Measurements from ENCODE around the gene REEP5. TPM values are rescaled to one million over a fixed set of nuclear protein-coding genes. Genes with fewer than 3 reads are reported as not detected.

Gene REEP5
- total and polyA plus RNA-seq, 2 of the 13 experiments (the other 11 are each of a cell fraction or from before 2014, with no cell fraction given): 49.4 to 239 TPM

GRCh38 chr5:112948458-112948857, 26.4 kb upstream of the REEP5 start:
- Histone ChIP-seq H3K27ac (ENCODE audit: extremely low read length, insufficient read depth, low read length) (no peak overlapping the region), H3K27me3 (ENCODE audit: control insufficient read depth in 1 of 2, insufficient read depth in 2 of 2, low read length in 2 of 2) (no peaks in the 10 kb centered on the region), H3K79me2 (ENCODE audit: insufficient read depth, low read length) (no peaks in the 10 kb centered on the region), H2AFZ (ENCODE audit: low read length) (no peak overlapping the region), H3K36me3 (replicated peaks in 1 of 2; ENCODE audit: control insufficient read depth in 1 of 2, insufficient read depth in 2 of 2, low read length in 2 of 2) (no peaks in the 10 kb centered on the region), H3K4me3 (replicated peaks in 1 of 3; ENCODE audit: insufficient read depth in 1 of 3, low read depth in 2 of 3, low read length in 3 of 3) (no peak overlapping the region), H3K9ac (ENCODE audit: insufficient read depth, low read depth, low read length) (no peak overlapping the region), H3K9me3 (ENCODE audit: low read length) (no peaks in the 10 kb centered on the region), H3K4me2 (ENCODE audit: low read depth, low read length) (no peak overlapping the region), H4K20me1 (ENCODE audit: insufficient read depth, low read length) (no peaks in the 10 kb centered on the region), H3K4me1 (ENCODE audit: insufficient read depth, low read length) (no peaks in the 10 kb centered on the region)
- FAIRE-seq (no peak), DNase-seq (ENCODE audit: low spot score) (no peak), ATAC-seq (no peak)
- no TSS peak for BruUV-seq (replicated peaks)
- POLR2A ChIA-PET: no interaction called here
- intact Hi-C loops (cut with micrococcal nuclease; ENCODE audit: unreplicated experiment) (no loop called here), in situ Hi-C loops (cut with HindIII; ENCODE audit: extremely low pct_ligation_motif_present, low pct_unique_long_range_greater_than_20kb) (no loop called here)
- 86% methylated on average over 1 of the region's 1 CpG for WGBS (ENCODE audit: low lambda C conversion rate)
- no peak for TF ChIP-seq HIVEP1 (CRISPR knock-in tag; IDR thresholded peaks at IDR 0.05)
- TF ChIP-seq HOXA5 (CRISPR knock-in tag; IDR thresholded peaks at IDR 0.05): no peak
- TF ChIP-seq PRDM15 (CRISPR knock-in tag; IDR thresholded peaks at IDR 0.05): no peak
- peak; percentile 40 to 68; a peak in 3 of 4 replicates for TF ChIP-seq MAFK (conservative IDR thresholded peaks at IDR 0.05 in 1 of 2, IDR thresholded peaks at IDR 0.05 in 1 of 2; ENCODE audit: low read length in 2 of 2)
- no peak for TF ChIP-seq NFKB2 (CRISPR knock-in tag; IDR thresholded peaks at IDR 0.05; ENCODE audit: borderline replicate concordance)
- TF ChIP-seq MAFF (IDR thresholded peaks at IDR 0.05; ENCODE audit: low read depth, low read length): peak; percentile 54
- TF ChIP-seq, protein P1, sequence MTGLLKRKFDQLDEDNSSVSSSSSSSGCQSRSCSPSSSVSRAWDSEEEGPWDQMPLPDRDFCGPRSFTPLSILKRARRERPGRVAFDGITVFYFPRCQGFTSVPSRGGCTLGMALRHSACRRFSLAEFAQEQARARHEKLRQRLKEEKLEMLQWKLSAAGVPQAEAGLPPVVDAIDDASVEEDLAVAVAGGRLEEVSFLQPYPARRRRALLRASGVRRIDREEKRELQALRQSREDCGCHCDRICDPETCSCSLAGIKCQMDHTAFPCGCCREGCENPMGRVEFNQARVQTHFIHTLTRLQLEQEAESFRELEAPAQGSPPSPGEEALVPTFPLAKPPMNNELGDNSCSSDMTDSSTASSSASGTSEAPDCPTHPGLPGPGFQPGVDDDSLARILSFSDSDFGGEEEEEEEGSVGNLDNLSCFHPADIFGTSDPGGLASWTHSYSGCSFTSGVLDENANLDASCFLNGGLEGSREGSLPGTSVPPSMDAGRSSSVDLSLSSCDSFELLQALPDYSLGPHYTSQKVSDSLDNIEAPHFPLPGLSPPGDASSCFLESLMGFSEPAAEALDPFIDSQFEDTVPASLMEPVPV (CRISPR knock-in tag; IDR thresholded peaks at IDR 0.05): no peak
- CTCF ChIA-PET (ENCODE audit: low intra/inter-chr PET ratio, low total read pairs): no interaction called here
